HEK293 (cell line): ENCODE results near the gene SLC25A52.

Experiments
- KLF9 ChIP-seq: fragments of 450-650 bp; formaldehyde crosslinking; IDR thresholded peaks from 2 replicates; pipeline ENCODE4 v1.5.1; 2016; ENCODE audit warnings: missing biosample characterization, missing genetic modification characterization, low read depth
- ZNF239 ChIP-seq: fragments of 450-650 bp; formaldehyde crosslinking; IDR thresholded peaks from 2 replicates; pipeline ENCODE4 v1.5.1; 2016; ENCODE audit warnings: missing biosample characterization, missing genetic modification characterization
- ZNF549 ChIP-seq: fragments of 450-650 bp; IDR thresholded peaks from 2 replicates; pipeline ENCODE4 v1.5.1; 2018; ENCODE audit warnings: missing biosample characterization, missing genetic modification characterization, mild to moderate bottlenecking, inconsistent platforms, moderate library complexity
- ZNF555 ChIP-seq: fragments of 450-650 bp; formaldehyde crosslinking; conservative IDR thresholded peaks from 2 replicates; pipeline ENCODE4 v1.5.1; 2017; ENCODE audit warnings: missing biosample characterization, mild to moderate bottlenecking, missing genetic modification characterization, inconsistent platforms
- ZNF621 ChIP-seq: fragments of 450-650 bp; formaldehyde crosslinking; IDR thresholded peaks from 2 replicates; pipeline ENCODE4 v1.5.1; 2017; ENCODE audit warnings: missing biosample characterization, missing genetic modification characterization
- TF ChIP-seq, protein P1 (sequence below): fragments of 450-650 bp; formaldehyde crosslinking; IDR thresholded peaks from 2 replicates; pipeline ENCODE4 v1.5.1; 2016; ENCODE audit warnings: missing biosample characterization, missing genetic modification characterization
- TF ChIP-seq, protein P2 (sequence below): fragments of 450-650 bp; formaldehyde crosslinking; optimal IDR thresholded peaks from 2 replicates; pipeline ENCODE3; 2016; ENCODE audit warnings: missing biosample characterization, mild to moderate bottlenecking, missing genetic modification characterization
- TF ChIP-seq, protein P3 (sequence below): fragments of 450-650 bp; formaldehyde crosslinking; IDR thresholded peaks from 2 replicates; pipeline ENCODE4 v1.5.1; 2016; ENCODE audit warnings: missing biosample characterization, missing genetic modification characterization

DNA sequence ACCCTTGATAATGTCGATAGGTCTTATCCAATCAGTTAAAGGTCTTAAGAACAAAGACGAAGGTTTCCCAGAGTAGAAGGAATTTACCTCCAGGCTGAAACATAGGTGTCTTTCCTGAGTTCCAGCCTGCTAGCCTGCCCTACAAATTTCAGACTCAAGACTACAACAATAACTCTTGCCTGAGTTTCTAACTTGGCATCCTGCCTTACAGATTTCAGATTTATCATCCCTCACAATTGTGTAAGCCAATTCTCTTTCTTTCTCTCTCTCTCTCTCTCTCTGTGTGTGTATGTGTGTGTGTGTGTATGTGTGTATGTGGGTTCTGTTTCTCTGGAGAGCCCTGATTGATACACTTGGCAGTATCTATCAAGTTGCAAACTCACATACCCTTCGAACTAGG, 39.1 kb downstream of the SLC25A52 start:
- TF ChIP-seq, protein P1, sequence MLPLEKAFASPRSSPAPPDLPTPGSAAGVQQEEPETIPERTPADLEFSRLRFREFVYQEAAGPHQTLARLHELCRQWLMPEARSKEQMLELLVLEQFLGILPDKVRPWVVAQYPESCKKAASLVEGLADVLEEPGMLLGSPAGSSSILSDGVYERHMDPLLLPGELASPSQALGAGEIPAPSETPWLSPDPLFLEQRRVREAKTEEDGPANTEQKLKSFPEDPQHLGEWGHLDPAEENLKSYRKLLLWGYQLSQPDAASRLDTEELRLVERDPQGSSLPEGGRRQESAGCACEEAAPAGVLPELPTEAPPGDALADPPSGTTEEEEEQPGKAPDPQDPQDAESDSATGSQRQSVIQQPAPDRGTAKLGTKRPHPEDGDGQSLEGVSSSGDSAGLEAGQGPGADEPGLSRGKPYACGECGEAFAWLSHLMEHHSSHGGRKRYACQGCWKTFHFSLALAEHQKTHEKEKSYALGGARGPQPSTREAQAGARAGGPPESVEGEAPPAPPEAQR: no peak
- TF ChIP-seq ZNF555 (tag by site-specific recombination) (no peak), KLF9 (tag by site-specific recombination) (no peak), ZNF621 (no peak), ZNF239 (tag by site-specific recombination) (no peak), ZNF549 (tag by site-specific recombination) (no peak)
- TF ChIP-seq, protein P2, sequence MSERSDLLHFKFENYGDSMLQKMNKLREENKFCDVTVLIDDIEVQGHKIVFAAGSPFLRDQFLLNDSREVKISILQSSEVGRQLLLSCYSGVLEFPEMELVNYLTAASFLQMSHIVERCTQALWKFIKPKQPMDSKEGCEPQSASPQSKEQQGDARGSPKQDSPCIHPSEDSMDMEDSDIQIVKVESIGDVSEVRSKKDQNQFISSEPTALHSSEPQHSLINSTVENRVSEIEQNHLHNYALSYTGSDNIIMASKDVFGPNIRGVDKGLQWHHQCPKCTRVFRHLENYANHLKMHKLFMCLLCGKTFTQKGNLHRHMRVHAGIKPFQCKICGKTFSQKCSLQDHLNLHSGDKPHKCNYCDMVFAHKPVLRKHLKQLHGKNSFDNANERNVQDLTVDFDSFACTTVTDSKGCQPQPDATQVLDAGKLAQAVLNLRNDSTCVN (tag by site-specific recombination): no peak
- TF ChIP-seq, protein P3, sequence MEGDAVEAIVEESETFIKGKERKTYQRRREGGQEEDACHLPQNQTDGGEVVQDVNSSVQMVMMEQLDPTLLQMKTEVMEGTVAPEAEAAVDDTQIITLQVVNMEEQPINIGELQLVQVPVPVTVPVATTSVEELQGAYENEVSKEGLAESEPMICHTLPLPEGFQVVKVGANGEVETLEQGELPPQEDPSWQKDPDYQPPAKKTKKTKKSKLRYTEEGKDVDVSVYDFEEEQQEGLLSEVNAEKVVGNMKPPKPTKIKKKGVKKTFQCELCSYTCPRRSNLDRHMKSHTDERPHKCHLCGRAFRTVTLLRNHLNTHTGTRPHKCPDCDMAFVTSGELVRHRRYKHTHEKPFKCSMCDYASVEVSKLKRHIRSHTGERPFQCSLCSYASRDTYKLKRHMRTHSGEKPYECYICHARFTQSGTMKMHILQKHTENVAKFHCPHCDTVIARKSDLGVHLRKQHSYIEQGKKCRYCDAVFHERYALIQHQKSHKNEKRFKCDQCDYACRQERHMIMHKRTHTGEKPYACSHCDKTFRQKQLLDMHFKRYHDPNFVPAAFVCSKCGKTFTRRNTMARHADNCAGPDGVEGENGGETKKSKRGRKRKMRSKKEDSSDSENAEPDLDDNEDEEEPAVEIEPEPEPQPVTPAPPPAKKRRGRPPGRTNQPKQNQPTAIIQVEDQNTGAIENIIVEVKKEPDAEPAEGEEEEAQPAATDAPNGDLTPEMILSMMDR (tag by site-specific recombination): no peak
